K562 treated with DMSO at 1 percent for 48 hours (cell line): ENCODE data around the gene NOC3L. TPM values are rescaled to one million over a fixed set of nuclear protein-coding genes. Genes with fewer than 3 reads are reported as not detected.

Experiments used
- total RNA-seq: library from RNA; unstranded; fragments of 300-600 nt; gene quantifications from 2 replicates; pipeline ENCODE4 v1.2.3, GENCODE V29; 2022; ENCODE audit warnings: low replicate concordance; ENCODE audit errors: extremely low read depth

Gene NOC3L
- total RNA-seq, result not detected in 2 replicates

GRCh38 chr10:94362360-94363250, at the start of gene NOC3L:
NOC3L (minus strand) TSS chr10:94362939; CDS start chr10:94362838, 101 bp downstream.

GRCh38 chr10:94402204-94402842, 39.6 kb upstream of the NOC3L start, which contains the start of gene TBC1D12:
TBC1D12 (plus strand) TSS chr10:94402541; CDS start chr10:94402614, 73 bp downstream.

Other genes with a start within 250 kb of the NOC3L start
- not detected in 2 replicates for gene TBC1D12, start 39.6 kb upstream of the NOC3L start, total RNA-seq
- gene HELLS, start 182.8 kb upstream of the NOC3L start, total RNA-seq, result not detected in 2 replicates